K562 (cell line): Measurements from ENCODE around the gene ARHGAP33.
"Not testable (repeated sequence)": the region's sequence is repeated elsewhere in the genome, so short reads cannot be mapped to it uniquely, and the experiment has no call there.

Experiments
- BRCA1 ChIP-seq, 2 experiments: fragments of 450-650 bp in 1 of 2; sonication (generic) in 1 of 2; formaldehyde crosslinking in 1 of 2; IDR thresholded peaks; 2 replicates each; pipeline versions ENCODE4 v1.5.0 to v1.6.1; 2017 to 2020; ENCODE audit warnings: mild to moderate bottlenecking in 1 of 2, missing genetic modification reagents in 1 of 2
- FOXJ3 ChIP-seq: sonication (generic); formaldehyde crosslinking; IDR thresholded peaks from 2 replicates; pipeline ENCODE4 v1.4.0; 2020; ENCODE audit warnings: mild to moderate bottlenecking, missing genetic modification reagents
- JUND ChIP-seq, 2 experiments: IDR thresholded peaks; 2 replicates in 1 of 2; 3 replicates in 1 of 2; pipeline ENCODE4 v1.6.1; 2011; ENCODE audit warnings: borderline replicate concordance in 2 of 2, low read depth in 2 of 2, low read length in 2 of 2, improper control_type of control experiment in 1 of 2, missing biosample characterization in 1 of 2, missing genetic modification characterization in 1 of 2, missing genetic modification reagents in 1 of 2
- RAD21 ChIP-seq, 2 experiments: fragments of 250-450 bp in 1 of 2; fragments of 450-650 bp in 1 of 2; sonication (Bioruptor Pico) in 1 of 2; formaldehyde crosslinking in 1 of 2; IDR thresholded peaks in 1 of 2; conservative IDR thresholded peaks in 1 of 2; 2 replicates each; pipeline versions ENCODE4 v1.4.0 to v1.8.0; 2020 to 2022; ENCODE audit warnings: mild to moderate bottlenecking in 2 of 2, moderate library complexity in 1 of 2
- SPI1 ChIP-seq: IDR thresholded peaks from 2 replicates; pipeline ENCODE4 v1.6.1; 2011; ENCODE audit warnings: low read depth, low read length, control low read depth, borderline replicate concordance
- TEAD4 ChIP-seq, 2 experiments: sonication (generic) in 1 of 2; formaldehyde crosslinking in 1 of 2; IDR thresholded peaks; 2 replicates each; pipeline versions ENCODE4 v1.6.1 to v1.8.0; 2012 to 2022; ENCODE audit warnings: borderline replicate concordance in 1 of 2, inconsistent platforms in 1 of 2, low read length in 1 of 2, mild to moderate bottlenecking in 1 of 2, missing genetic modification reagents in 1 of 2
- ZFX ChIP-seq: sonication (generic); formaldehyde crosslinking; IDR thresholded peaks from 2 replicates; pipeline ENCODE4 v1.8.0; 2022; ENCODE audit warnings: mild to moderate bottlenecking, missing genetic modification reagents, moderate library complexity
- ZKSCAN8 ChIP-seq: fragments of 200-800 bp; sonication (Bioruptor generic); IDR thresholded peaks from 2 replicates; pipeline ENCODE4 v1.6.1; 2016; ENCODE audit warnings: missing genetic modification characterization, missing compliant biosample characterization
- ZNF766 ChIP-seq: fragments of 200-800 bp; sonication (Bioruptor generic); conservative IDR thresholded peaks from 2 replicates; pipeline ENCODE4 v1.6.1; 2016; ENCODE audit warnings: missing genetic modification characterization, missing compliant biosample characterization
- TF ChIP-seq, protein P1 (sequence below), 3 experiments: IDR thresholded peaks in 2 of 3; conservative IDR thresholded peaks in 1 of 3; 2 replicates each; pipeline ENCODE4 v1.5.1; 2011 to 2012; ENCODE audit warnings: low read length in 3 of 3, mild to moderate bottlenecking in 3 of 3, control low read depth in 2 of 3, improper control_type of control experiment in 1 of 3, inconsistent platforms in 1 of 3, low read depth in 1 of 3, mixed read lengths in 1 of 3, moderate library complexity in 1 of 3; ENCODE audit not compliant: insufficient read depth in 2 of 3
- TF ChIP-seq, protein P2 (sequence below): fragments of 250-450 bp; sonication (Bioruptor Pico); IDR thresholded peaks from 2 replicates; pipeline ENCODE4 v1.8.0; 2022; ENCODE audit warnings: inconsistent platforms, mild to moderate bottlenecking, moderate library complexity, borderline replicate concordance

GRCh38 chr19:35772362-35772761 lies 3.0 kb upstream of the ARHGAP33 start:
- not testable (repeated sequence) for TF ChIP-seq ZNF766 (CRISPR knock-in tag); ZFX; FOXJ3; ZKSCAN8 (CRISPR knock-in tag); JUND (IDR thresholded peaks at IDR 0.05; ENCODE audit: borderline replicate concordance, low read depth, low read length); JUND (tag; IDR thresholded peaks at IDR 0.05; ENCODE audit: borderline replicate concordance, low read depth, low read length); SPI1; RAD21 (CRISPR knock-in tag; conservative IDR thresholded peaks at IDR 0.05 in 1 of 2, IDR thresholded peaks at IDR 0.05 in 1 of 2); BRCA1 (IDR thresholded peaks at IDR 0.05); BRCA1 (CRISPR knock-in tag; IDR thresholded peaks at IDR 0.05); TEAD4 (IDR thresholded peaks at IDR 0.05; ENCODE audit: low read length); TEAD4 (CRISPR knock-in tag; IDR thresholded peaks at IDR 0.05; ENCODE audit: borderline replicate concordance)
- TF ChIP-seq, protein P1, sequence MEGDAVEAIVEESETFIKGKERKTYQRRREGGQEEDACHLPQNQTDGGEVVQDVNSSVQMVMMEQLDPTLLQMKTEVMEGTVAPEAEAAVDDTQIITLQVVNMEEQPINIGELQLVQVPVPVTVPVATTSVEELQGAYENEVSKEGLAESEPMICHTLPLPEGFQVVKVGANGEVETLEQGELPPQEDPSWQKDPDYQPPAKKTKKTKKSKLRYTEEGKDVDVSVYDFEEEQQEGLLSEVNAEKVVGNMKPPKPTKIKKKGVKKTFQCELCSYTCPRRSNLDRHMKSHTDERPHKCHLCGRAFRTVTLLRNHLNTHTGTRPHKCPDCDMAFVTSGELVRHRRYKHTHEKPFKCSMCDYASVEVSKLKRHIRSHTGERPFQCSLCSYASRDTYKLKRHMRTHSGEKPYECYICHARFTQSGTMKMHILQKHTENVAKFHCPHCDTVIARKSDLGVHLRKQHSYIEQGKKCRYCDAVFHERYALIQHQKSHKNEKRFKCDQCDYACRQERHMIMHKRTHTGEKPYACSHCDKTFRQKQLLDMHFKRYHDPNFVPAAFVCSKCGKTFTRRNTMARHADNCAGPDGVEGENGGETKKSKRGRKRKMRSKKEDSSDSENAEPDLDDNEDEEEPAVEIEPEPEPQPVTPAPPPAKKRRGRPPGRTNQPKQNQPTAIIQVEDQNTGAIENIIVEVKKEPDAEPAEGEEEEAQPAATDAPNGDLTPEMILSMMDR (IDR thresholded peaks at IDR 0.05 in 2 of 3, conservative IDR thresholded peaks at IDR 0.05 in 1 of 3; ENCODE audit: insufficient read depth in 2 of 3, low read depth in 1 of 3, low read length in 3 of 3), result not testable (repeated sequence)
- TF ChIP-seq, protein P2, sequence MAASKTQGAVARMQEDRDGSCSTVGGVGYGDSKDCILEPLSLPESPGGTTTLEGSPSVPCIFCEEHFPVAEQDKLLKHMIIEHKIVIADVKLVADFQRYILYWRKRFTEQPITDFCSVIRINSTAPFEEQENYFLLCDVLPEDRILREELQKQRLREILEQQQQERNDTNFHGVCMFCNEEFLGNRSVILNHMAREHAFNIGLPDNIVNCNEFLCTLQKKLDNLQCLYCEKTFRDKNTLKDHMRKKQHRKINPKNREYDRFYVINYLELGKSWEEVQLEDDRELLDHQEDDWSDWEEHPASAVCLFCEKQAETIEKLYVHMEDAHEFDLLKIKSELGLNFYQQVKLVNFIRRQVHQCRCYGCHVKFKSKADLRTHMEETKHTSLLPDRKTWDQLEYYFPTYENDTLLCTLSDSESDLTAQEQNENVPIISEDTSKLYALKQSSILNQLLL (CRISPR knock-in tag), result not testable (repeated sequence)
